GM12874 (cell line): ENCODE measurements around the gene KL.

Source experiments
- CTCF ChIP-seq: IDR thresholded peaks from 2 replicates; pipeline ENCODE4 v1.5.1; 2011; ENCODE audit warnings: low read depth, mild to moderate bottlenecking, control low read depth, low read length, moderate library complexity; ENCODE audit not compliant: insufficient read depth

The KL gene

GRCh38 chr13:33073338-33073737 is 57.1 kb downstream of the KL start:
- TF ChIP-seq CTCF = no peak

GRCh38 chr13:33076001-33076992 is 60.1 kb downstream of the KL start:
- no peak for TF ChIP-seq CTCF

- TF ChIP-seq CTCF = no peak
Observed at GRCh38 chr13:33078263-33078662, 62.0 kb downstream of the KL start.

- TF ChIP-seq CTCF = no peak
Observed at GRCh38 chr13:33079960-33080359, 63.7 kb downstream of the KL start.

- no peak for TF ChIP-seq CTCF
Observed at GRCh38 chr13:33080972-33081590, 64.9 kb downstream of the KL start.

GRCh38 chr13:33081666-33082065 is 65.4 kb downstream of the KL start:
- no peak for TF ChIP-seq CTCF

GRCh38 chr13:33083054-33083453 is 66.8 kb downstream of the KL start:
- no peak for TF ChIP-seq CTCF
